AG09309 (cell line): ENCODE measurements around the gene BRF1.

Experiments
- DNase-seq: peaks from one replicate; pipeline ENCODE4 v3.0.0-alpha.2; 2010; ENCODE audit warnings: low read depth
- H3K4me3 ChIP-seq: 2 replicates; pipeline ENCODE4 v1.5.1; 2011; ENCODE audit warnings: mild to moderate bottlenecking, low read depth, low read length, moderate library complexity; ENCODE audit not compliant: control insufficient read depth
- CTCF ChIP-seq: IDR thresholded peaks from 2 replicates; pipeline ENCODE4 v1.5.1; 2011; ENCODE audit warnings: mild to moderate bottlenecking, low read depth, low read length, inconsistent platforms; ENCODE audit not compliant: insufficient read depth, control insufficient read depth; ENCODE audit errors: missing control alignments

The BRF1 gene

GRCh38 chr14:105182296-105183020 lies 118.3 kb downstream of the BRF1 start:
- no peak for TF ChIP-seq CTCF
- DNase-seq, result no peak

GRCh38 chr14:105181549-105182295 lies 119.1 kb downstream of the BRF1 start:
- no peak for DNase-seq
- no peak for TF ChIP-seq CTCF
- no peak overlapping the region for H3K4me3 ChIP-seq

More at GRCh38 chr14:105182296-105183020, 118.3 kb downstream of the BRF1 start:
- H3K4me3 ChIP-seq, result no peak overlapping the region

GRCh38 chr14:105180592-105181548 lies 119.9 kb downstream of the BRF1 start, which contains the start of gene NUDT14:
Gene NUDT14, minus strand, starts transcription at chr14:105181312. Its CDS starts 103 bp downstream, at chr14:105181209.
- DNase-seq, result no peak
- peak within 1 kb of the TSS; percentile 51 for H3K4me3 ChIP-seq
- no peak for TF ChIP-seq CTCF

GRCh38 chr14:105179191-105179590 lies 121.6 kb downstream of the BRF1 start:
- no peak for DNase-seq
- no peak for TF ChIP-seq CTCF
- no peak overlapping the region for H3K4me3 ChIP-seq

- H3K4me3 ChIP-seq, result no peak overlapping the region
- no peak for TF ChIP-seq CTCF
- no peak for DNase-seq
Measured at GRCh38 chr14:105178868-105179140, 122.0 kb downstream of the BRF1 start.
